ENCODE measurements around the gene SMPD2.

SMPD2 gene

GRCh38 chr6:109440331-109441068, at the start of gene SMPD2, which contains the start of gene PPIL6:
Gene SMPD2 (plus strand): TSS chr6:109440724. CDS start chr6:109441122, 398 bp downstream.
Gene PPIL6 (minus strand): TSS chr6:109440628. CDS start chr6:109440590, 38 bp downstream.
- no peak for DNase-seq

DNA sequence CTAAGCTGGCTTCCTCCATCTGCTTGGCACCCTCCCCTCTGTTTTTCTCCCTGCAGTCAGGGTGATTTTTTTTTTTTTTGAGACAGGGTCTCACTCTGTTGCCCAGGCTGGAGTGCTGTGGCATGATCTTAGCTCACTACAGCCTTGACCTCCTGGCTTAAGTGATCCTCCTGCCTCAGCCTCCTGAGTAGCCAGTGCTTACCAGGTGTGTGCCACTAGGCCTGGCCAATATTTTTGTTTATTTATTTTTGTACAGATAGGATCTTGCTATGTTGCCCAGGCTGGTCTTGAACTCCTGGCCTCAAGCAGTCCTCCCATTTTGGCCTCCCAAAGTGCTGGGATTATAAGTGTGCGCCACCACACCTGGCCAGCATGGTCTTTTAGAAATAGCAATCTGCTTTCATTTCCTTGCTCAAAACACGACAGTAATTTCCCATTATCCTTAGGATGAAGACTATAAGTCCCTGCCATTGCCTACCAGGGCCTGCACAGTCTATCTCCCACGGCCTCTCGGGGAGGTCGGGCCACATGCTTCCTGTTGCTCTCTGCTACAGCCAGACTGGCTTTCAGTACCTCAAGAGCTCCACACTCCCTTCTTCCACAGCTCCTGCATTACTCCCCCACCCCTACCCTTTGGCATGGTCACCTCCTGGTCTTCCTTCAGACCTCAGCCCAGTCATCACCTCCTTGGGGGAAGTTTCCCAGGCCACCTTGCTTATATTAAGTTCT, 47.2 kb upstream of the SMPD2 start:
- DNase-seq, result no peak

GRCh38 chr6:109393886-109394281, 46.6 kb upstream of the SMPD2 start:
- no peak for DNase-seq

GRCh38 chr6:109396046-109396718, 44.3 kb upstream of the SMPD2 start:
- no peak for DNase-seq

GRCh38 chr6:109397020-109397419, 43.5 kb upstream of the SMPD2 start:
- DNase-seq, result no peak

DNA sequence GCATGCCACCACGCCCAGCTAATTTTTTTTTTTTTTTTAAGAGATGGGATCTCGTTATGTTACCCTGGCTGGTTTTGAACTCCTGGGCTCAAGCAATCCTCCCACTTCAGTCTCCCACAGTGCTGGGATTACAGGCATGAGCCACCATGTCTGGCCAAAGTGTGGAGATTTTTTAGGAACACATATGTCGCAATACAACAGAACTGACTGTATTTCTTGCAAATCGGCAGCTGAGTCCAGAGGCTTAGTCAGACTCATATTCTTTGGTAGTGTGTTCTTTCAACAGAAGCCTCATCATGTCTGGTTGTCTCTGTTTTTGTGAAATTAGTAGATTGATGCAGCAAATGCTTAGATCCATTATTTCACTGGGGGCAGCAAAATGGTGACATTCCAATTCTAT, 34.3 kb upstream of the SMPD2 start:
- DNase-seq, result no peak

DNA sequence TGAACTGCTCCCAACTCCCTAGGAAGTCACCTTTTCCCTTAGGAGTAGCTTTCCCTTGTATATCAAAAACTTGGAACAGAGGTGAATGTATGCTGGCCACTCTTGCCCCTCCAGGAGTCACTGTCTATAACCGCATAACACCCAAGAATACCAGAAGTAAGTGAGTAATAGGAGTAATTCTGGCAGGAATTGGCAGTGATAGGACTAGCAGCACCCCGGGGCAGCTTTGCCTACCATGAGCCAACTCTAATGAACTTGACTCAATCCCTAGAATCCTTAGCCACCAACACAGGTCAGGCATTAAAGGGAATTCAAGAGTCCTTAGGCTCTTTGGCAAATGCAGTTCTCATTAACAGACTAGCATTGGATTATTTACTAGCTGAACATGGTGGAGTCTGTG, 29.5 kb upstream of the SMPD2 start:
- no peak for DNase-seq

- DNase-seq, result no peak
Measured at GRCh38 chr6:109417646-109418045, 22.9 kb upstream of the SMPD2 start.

- DNase-seq, result no peak
Measured at GRCh38 chr6:109420751-109421150, 19.8 kb upstream of the SMPD2 start.

- no peak for DNase-seq
Measured at GRCh38 chr6:109421184-109421583, 19.3 kb upstream of the SMPD2 start.

DNA sequence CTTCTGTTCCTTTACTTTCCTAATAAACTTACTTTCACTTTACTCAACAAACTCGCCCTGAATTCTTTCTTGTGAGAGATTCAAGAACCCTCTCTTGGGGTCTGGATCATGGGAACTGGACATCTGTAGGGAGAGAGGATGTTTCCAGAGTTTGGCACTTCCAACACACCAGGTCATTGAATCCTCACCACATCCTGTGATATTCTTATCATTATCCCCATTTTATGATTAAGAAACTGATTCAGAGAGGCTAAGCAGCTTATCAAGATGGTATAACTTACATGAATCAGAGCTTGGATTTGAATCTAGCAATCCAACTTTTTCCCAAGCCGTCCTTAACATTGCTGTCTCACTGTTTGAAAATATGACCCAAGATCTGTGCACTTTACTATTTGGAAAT, 15.6 kb upstream of the SMPD2 start:
- no peak for DNase-seq

DNA sequence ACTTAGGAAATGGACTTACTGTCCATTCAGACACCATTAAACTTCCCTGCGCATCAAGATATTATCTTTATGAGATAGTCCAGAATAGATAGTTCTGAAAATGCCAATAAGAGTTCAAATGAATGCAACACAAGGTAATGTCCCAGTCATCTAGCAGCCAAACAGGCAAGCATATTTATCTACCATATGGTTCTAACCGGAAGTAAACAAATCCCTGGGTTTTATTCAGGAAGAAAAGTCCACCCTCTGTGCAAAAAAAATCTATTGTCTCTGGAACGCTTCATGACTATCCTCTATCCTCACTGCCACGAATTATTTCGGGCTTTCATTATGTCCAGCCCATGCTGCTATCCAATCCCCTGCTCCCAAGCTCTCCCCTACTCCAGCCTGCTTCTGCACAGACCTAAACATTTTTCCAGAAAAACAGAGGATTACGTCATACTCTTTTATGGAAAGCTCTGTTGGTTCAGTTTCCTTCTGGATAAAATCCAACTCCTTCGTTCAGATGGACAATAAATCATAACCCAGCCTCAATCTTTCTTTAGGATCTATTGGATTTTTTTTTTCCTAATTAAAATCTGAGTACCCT, 11.5 kb upstream of the SMPD2 start:
- DNase-seq, result no peak

- no peak for DNase-seq
Measured at GRCh38 chr6:109429496-109429895, 11.0 kb upstream of the SMPD2 start.

GRCh38 chr6:109434456-109434855, 6.1 kb upstream of the SMPD2 start:
- no peak for DNase-seq

DNA sequence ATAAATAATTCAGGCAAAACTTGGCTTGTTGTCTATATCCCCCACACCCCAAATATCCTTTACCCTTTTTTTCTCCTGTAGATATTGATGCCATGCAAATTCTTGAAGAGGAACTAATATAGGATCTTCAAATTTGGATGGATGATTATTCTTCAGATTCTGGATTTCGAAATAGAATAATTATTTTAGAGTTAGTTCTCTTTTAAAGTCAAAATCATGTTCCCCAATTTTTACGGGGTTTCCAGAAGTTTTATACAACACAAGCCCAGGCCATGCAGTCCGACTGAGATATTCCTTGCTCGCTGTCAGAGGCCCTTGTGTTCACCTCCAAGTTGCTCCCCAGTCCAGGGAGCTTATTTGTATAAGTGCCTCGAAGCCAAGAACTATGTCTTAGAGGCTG, 4.5 kb upstream of the SMPD2 start:
- DNase-seq, result no peak

- no peak for DNase-seq
Measured at GRCh38 chr6:109441069-109441816, 719 bp downstream of the SMPD2 start.

DNA sequence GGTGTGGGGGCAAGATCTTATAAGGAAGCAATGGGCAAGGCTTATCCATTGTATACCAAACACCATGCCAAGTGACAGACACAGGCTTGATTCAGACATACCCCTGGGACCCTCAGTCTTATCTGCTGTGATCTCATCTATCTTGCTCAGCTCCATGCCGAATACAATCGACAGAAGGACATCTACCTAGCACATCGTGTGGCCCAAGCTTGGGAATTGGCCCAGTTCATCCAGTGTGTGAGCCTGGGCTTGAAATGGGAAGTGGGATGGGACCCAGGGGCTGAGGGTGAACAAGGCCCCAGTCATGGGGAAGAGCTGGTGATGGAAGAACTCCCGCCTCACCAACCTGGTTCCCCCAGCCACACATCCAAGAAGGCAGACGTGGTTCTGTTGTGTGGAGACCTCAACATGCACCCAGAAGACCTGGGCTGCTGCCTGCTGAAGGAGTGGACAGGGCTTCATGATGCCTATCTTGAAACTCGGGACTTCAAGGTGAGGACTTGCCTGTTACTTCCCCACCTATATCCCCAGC, 1.9 kb downstream of the SMPD2 start:
- DNase-seq, result no peak

DNA sequence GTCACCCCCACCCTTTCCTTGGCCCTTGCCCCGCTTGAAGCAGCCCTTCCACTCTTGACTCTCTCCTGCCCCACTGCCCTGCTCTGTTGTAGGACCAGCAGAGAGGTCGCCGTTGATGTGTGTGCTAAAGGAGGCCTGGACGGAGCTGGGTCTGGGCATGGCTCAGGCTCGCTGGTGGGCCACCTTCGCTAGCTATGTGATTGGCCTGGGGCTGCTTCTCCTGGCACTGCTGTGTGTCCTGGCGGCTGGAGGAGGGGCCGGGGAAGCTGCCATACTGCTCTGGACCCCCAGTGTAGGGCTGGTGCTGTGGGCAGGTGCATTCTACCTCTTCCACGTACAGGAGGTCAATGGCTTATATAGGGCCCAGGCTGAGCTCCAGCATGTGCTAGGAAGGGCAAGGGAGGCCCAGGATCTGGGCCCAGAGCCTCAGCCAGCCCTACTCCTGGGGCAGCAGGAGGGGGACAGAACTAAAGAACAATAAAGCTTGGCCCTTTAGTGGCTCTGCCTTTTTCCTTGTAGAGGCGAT, 3.0 kb downstream of the SMPD2 start:
- DNase-seq, result no peak

DNA sequence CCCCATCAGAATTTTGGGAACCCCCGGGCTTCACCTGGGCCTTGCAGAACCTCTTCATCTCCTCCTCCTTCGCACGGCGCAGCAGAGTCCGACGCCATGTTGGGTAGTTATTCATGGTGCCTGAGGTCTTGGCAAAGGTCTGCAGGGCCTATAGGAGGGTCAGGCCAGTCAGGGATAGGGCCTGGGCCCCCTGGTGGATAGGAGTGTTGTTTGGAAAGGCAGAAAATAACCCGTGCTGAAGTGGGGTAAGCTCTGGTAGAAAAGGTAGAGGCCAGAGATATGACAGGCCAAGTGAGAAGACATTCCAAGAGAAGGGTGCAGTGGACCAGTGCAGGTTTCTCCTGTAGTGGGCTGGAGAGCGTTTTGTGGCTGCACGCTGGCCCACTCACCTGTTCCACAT, 4.9 kb downstream of the SMPD2 start:
- DNase-seq, result no peak

DNA sequence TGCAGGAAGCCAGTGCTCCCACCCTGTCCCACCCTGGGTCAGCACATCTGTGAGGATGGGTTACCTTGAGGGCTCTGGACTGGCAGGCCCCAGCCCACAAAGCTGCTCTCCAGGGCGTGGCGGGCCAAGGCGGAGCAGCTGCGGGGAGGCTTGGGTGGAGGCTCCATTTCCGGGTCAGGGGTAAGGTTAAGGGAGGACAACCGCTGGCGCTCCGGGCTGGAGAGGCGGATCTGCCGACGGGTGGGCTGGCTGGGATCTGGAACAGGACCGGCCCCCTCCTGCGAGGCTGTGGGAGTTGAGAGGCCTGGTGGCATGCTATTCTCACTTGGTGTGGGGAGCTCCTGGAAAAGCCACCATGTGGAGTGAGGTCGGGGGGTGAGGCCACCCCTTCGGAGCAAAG, 5.5 kb downstream of the SMPD2 start:
- no peak for DNase-seq

- no peak for DNase-seq
Measured at GRCh38 chr6:109446541-109446940, 6.0 kb downstream of the SMPD2 start.

GRCh38 chr6:109447087-109447486, 6.6 kb downstream of the SMPD2 start:
- DNase-seq, result no peak

Measured in NCI-H1417 treated with DMSO at 0.1 percent for 48 hours (cell line).